HG02943 (cell line): ENCODE data around the gene DEPDC1.
"Not testable (repeated sequence)": the region's sequence is repeated elsewhere in the genome, so short reads cannot be mapped to it uniquely, and the experiment has no call there.

ENCODE experiments used
- ATAC-seq: cut with Tn5 transposase; IDR thresholded peaks from one replicate; pipeline ENCODE4 v1.9.1; 2021; ENCODE audit warnings: mild to moderate bottlenecking, low read depth, moderate library complexity; ENCODE audit not compliant: unreplicated experiment

DEPDC1 gene

DNA sequence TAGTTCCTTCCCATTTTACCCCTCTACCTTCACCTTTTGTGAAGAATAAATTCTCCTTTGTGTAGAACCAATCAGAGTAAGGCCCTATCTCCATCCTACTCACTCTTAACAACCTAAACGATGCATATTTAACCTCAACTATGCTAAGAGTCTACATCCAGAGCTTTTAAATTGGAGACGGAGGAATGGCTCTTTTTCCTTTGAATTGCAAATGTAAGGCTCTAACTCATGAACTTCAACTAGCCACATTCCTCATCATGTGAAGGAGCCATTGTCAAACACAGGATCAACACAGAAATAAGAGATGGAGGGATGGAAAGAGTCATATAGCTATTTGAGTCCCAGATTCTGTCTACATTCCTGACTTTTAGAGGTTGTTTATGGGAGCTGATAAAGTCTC lies 18.2 kb downstream of the DEPDC1 start:
- ATAC-seq: no peak

DNA sequence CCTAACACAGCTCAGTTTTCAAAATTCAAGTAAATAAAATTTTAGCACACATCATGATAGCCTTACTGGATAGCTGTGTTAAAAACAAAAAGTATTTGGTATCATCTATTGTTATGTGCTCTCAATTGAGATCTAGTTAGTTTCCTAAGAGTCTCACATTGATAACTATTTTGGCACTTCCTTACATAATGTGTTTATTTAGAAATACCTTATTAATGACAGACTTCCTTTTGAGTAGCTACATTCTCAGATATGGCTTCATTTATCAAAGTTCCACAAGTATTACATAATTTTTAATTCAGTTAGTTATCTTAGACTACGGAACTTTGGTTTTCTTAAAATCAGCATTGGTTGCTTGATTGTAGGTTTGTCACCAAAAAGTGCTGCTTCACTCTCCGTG lies 20.3 kb downstream of the DEPDC1 start:
- ATAC-seq: not testable (repeated sequence)

DNA sequence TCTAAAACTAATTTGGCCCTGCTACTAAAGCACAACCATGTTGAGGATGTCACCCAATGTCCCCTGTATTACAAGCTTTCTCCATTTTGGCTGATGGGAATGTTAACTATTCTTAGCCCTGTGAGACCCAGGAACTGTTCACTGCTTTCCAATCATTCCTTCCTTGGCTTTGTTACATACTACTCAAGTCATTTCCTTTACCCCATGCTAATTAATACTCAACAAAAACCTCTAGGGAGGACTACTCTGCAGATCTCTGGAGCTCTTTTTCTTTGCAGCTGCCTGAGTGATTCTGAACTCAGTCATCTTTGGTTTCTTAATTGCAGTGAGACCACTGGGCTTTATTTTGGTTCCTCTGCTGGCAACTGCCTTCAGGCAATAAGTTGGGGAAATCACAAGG lies 23.8 kb downstream of the DEPDC1 start:
- ATAC-seq: no peak

DNA sequence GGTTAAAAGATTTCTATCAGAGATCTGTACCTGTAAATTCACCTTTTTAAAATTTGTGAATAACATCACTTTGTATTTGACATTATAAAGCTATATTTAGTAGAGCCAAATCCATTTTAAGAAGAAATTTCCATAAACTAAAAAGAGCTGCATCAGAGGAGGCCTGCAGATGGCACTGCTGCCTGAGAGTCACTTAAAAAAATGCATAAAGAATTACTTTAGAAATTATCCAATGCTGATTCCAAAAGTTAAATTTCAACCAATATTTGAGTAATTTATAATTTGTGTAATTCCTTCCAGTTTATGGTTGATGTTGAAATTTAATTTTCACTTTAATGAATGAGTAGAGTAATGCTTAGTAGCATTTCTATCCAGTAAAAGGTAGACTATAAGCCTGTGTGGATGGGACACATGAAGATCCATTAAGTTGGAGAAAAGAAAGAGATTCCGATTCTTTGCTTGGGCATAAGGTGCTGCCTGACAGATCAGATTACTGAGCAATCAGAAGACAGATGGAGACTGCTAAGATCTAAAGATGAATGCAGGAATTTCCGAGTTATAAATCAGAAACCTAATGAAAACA lies 26.4 kb downstream of the DEPDC1 start:
- no peak for ATAC-seq

DNA sequence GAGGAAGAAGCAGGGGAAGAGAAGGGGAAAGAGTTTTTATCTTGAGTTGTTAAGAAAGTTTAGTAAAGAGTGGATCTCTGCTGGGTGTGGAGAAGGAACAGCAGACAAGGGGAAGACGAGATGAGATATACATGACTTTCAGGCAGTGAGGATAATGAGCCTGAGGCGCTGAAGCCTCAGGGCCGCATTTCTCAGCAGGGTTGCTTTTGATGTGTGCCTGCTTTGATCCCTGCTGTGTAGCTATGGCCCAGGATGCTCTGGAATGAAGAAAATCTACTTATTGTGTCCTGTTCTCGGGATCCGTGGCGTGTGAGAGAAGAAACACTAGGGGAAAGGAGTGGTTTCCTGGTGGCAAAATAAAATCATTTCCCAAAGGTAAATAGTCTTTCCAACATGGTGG lies 32.0 kb downstream of the DEPDC1 start:
- no peak for ATAC-seq

DNA sequence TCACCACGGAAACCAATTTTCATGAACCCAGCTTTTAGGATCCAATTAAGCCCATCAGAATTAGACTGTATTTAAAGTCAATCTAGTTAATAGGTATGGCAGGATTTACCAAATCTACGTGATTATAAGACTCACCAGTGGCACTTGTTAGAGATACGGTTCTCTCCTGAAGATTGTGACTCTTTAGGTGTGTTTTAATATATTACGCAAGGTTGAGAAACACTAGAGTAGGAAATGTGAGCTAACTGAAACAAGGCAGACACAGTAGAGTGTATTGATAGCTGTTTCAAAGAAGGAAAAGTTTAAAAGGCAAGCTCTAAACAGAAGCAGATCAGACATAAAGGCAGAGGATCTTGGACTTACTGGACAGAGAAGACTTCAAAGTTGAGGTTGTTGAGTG lies 35.9 kb downstream of the DEPDC1 start:
- no peak for ATAC-seq

DNA sequence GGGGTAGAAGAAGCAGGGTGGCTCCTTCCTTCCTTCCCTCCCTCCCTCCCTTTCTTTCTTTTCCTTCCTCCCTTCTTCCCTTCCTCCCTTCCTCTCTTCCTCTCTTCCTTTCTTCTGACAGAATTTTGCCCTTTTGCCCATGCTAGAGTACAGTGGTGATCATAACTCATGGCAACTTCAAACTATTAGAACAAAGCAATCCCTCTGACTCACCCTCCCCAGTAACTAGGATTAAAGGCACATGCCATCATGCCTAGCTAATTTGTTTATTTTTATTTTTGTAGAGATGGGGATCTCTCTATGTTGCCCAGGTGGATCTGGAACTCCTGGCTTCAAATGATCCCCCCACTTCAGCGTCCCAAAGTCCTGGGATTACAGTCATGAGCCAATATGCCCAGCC lies 37.1 kb downstream of the DEPDC1 start:
- no peak for ATAC-seq

DNA sequence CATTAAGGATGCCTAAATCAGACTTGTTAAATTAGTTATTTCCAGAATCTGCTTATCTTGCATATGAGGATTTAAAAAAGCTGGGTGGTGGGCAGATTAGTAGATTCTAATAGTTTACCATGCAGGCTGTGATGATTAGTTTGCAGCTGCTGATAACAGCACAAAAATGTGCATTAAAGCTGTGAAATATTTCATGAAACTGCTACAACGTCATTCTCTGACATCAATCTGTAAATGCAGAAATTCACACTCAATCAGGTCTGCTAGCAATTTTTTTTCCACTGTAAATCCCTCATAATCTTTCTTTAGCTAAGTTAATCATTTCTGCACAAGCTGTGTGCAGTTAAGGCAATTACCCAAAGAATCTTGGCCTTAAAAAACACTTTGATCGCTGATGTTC lies 37.8 kb downstream of the DEPDC1 start:
- no peak for ATAC-seq

DNA sequence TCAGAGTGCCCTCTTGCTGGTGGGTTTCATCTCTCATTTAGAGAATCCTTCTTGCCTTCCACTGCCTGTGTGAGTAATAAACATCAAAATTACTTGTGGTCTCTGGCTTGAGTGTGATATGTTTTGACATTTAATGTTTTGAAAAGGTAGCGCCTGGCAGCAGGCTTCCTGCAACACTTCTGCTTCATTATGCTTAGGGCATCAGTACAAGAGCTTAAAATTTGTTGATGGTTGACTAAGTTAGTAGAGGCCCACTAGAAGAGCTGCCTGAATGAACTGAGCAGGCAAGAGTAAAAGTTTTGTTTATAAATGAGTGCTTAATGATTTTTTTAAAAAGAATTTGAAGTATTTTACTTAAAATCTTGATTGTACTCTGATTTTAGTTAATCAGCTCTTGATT lies 40.7 kb downstream of the DEPDC1 start:
- ATAC-seq: no peak

DNA sequence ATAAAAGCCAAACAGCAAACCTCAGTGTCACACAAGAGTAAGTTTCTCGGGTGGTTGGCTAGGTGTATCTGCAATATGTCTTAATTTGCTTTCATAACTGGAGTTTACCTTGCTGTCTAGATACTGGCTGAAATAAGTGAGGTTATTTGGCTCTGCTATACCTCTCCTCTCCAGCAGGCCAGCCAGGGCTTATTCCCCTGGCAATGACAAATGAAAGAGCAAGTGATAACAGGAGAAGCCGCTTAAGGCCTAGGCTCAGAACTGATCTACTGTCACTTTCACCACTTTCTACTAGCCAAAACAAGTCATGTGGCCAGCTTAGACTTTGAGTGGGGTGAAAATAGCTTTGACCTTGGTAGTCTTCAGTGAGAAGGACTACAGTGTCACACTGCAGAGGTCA lies 42.3 kb downstream of the DEPDC1 start:
- no peak for ATAC-seq

DNA sequence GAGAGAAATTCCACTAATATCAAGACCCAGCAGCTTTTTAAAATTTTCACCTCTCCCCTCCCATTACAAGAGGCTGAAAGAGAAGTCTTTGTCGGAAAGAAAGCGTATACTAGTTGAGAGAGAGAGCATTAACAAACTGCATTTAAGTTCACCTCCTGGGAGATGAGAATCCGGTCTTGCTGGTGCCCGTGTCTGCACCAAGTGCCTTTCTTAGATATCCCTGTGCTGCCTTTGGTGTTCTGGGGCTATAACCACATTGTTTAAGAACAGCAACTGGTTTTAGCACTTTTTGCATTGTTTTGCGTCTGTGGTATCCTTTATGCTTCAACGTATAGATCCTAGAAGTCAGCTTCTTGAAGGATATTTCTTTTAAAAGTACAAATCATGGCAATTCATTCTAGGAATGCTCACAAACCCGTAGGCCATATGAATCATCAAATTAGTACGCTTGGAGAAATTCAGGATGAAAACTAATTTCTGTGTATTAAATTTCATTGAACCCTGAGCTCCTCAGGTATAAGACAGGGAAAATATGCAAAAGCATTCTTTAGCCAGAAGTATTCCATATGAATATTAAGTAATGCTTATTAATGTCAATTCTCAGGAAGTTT lies 43.7 kb downstream of the DEPDC1 start:
- no peak for ATAC-seq

DNA sequence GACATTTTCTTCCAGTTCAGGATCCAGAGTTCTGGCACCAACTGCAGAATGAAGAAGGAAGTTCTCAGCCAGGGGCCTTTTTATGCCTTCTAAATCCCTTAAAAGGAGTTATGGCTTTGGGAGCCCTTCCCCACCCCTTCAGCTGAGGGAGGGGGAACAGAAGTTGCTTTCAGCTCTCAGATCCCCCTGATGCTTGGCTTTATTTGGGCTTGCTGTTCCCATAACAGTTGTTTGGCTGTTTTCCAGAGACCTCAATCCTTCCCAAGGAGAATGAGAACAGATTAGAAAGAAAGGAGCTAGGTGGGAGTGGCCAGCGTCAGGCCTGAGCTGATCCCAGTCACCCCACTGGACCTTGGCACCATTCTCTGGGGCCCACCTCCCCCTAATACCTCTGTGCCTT lies 47.0 kb downstream of the DEPDC1 start, which contains the start of gene RPE65:
TSS of gene RPE65 (minus strand) at position 54 of the 400 bp plus-strand sequence. CDS start at position 5, 49 bp downstream.
- no peak for ATAC-seq

DNA sequence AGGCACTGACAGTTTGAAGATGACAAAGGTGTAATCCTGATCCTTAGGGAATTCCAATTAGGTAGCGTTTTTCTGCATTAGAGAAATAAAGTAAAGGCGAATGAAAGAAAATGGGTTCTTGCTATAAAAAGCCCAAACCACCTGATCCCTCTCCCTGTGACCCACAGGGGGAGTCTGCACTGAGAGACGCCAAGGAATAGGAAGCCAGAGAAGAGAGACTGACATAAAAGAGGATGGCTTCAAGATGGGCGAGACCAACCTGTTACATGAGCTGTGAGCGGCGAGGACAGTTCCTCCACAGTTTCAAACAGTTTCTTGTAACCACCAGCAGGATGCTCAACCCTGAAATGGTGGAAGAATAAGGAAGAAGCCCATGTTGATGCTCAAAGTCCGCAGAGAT lies 48.5 kb downstream of the DEPDC1 start:
- ATAC-seq: no peak

DNA sequence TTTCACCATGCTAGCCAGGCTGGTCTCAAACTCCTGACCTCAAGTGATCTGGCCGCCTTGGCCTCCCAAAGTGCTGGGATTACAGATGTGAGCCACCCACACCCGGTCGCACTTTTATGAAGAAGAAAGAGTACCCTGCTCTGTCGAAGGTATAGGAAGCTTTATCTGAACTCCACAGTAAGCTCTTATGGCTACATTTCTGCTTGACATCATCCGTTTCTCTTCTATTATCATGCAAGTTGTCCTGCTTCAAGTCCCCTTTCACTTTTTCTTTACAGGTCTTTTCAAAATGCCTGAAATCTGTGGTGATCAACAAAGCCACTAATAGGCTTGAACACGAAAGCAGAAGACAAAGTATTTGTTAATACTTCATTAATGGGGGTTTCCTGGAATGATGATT lies 51.2 kb downstream of the DEPDC1 start:
- ATAC-seq: no peak

DNA sequence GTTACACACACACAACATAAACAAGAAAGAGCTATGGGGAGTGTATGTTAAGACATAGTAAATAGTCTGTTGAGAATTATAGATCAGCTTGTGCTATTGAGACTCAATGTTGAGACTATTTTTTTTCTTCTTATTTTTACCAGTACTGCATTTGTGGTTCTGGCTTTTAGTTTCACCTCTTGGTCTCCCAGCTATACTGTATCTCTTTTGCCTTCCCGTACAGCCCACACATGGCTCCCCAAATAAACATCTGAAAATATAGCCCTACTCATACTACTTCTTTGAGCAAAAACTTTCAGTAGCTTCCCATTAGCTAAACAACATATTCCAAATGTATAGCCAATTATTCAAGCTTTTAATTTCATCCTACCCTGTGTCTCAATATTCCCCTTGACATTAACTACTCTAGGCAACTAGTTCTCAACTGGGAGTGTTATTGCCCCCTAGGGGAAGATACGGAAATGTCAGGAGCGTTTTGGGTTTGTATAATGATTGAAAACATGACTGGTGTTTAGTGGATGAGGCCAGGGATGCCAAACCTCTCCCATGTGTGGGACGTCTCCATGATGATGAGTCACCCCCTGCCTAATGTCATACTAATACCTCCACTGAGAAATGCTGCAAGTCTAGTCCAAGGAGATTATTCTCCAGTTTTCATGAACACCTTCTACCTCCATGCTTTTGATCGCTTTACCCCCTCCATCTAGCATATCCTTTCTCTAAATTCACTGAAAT lies 53.9 kb downstream of the DEPDC1 start:
- ATAC-seq: no peak

DNA sequence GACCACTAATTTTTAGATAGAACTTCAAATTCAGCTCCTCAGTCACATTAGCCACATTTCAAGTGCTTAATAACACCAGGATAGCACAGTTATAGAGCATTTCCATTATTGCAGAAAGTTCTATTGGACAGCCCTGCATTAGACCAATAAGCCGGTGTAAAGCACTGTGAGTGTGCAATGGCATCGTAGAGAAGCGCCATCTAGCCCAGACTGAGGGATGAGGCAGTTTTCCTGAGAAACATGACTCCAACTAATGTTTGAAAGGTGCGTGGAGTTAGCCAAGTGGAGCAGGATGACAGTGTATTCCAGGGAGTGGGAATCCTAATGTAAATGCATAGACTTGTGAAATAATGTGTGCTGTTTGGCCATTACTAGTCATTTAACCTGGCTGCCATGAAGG lies 54.9 kb downstream of the DEPDC1 start:
- ATAC-seq: no peak

DNA sequence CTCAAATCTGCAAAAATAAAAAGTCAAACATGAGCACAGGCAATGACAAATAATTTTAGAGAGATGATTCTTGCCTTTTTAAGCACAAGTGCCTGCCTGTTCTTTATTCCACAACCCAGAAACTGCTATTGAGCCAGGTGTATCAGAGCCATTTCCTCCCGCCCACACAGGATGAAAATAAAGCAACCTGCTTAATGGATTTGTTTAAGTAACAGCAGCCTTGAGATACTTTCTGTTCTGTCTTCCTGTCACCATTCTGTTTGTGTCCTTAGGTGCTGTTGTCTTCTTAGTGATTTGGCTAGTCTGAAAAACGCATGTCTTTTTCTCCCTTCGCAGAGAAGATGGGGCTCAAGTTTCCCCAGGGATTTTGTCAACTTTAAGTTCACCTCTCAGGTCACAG lies 58.6 kb downstream of the DEPDC1 start:
- no peak for ATAC-seq

DNA sequence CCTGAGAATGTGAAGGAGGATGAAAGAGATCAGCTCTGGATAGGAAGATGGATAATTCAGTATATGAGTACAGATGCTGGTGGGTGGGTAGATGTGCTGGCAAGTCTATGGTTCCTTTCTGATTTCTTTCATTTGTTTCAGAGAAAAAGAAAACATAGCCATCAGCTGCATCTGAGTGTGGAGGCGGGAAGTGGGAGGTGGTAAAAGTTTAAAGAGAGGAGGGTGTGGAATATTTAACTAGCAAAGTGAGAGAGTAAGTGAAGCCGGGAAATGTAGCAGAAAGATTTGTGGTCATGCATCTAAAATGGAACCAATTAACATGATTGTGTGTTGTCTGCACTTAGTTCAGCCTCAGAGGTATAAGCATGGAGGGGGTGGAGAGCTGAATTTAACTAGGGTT lies 63.5 kb downstream of the DEPDC1 start:
- ATAC-seq: no peak

DNA sequence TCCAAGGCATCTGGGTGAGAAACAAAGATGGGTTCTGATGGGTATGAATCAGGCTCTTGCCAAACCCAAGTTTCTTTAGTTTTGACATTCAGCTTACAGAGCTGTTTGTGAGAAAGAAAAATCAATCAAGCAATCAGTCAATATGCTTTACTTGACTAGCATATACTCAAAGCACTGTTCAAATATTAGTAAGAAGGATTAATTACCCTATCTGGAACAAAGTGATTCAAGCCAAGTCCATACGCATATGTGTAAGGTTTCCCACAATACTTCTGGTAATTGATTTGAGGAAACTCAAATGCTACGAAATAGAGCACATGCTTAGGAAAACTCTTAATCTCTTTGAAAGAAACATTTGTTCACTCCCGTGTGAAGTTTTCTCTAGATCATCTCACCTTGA lies 65.8 kb downstream of the DEPDC1 start:
- ATAC-seq: no peak

DNA sequence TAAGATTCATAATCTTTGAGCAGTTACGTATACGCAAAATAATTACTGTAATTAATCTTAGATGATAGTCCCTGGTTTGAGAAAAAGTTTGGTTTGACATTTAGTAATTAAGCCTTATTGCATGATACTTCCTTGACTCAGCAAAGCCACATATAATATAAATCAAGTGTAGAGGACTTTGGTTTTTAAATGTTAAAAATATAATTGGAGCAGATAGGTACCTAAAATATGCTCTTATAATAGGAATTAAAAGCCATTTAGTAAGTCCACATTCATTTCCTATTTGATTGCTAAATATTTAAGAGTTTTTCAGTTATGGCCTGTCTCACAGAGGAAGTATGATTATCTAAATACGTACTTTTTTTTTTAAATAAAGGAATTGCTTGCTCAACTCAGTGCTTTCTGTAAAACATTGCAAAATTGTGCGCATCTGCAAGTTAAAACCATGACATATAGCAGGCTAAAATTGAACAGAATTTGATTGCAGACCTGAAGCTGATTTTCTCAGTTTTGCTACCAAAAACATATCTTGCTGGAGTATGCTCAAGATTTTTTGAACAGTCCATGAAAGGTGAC lies 67.6 kb downstream of the DEPDC1 start:
- no peak for ATAC-seq

DNA sequence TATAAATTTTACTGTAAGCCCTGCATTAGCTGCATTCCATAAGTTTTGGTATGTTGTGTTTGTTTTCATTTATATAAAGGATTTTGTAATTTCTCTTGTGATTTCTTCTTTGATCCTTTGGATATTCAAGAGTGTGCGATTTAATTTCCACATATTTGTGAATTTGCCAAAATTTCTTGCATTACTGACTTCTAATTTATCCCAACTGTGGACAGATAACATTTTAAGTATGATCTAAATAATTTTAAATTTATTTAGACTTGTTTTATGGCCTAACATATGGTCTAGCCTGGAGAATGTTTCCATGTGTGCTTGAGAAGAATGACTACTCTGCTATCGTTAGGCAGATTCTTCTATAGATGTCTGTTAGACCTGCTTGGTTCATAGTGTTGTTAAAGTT lies 70.3 kb downstream of the DEPDC1 start:
- ATAC-seq: no peak
